SW 1271 (cell line): ENCODE data around the gene RGS3.
"Not testable (repeated sequence)": the region's sequence is repeated elsewhere in the genome, so short reads cannot be mapped to it uniquely, and the experiment has no call there.

ENCODE experiments used
- DNase-seq, 2 experiments: peaks; one replicate each; lab custom pipeline; 2025; lab: John Stamatoyannopoulos, UW

The RGS3 gene

DNA sequence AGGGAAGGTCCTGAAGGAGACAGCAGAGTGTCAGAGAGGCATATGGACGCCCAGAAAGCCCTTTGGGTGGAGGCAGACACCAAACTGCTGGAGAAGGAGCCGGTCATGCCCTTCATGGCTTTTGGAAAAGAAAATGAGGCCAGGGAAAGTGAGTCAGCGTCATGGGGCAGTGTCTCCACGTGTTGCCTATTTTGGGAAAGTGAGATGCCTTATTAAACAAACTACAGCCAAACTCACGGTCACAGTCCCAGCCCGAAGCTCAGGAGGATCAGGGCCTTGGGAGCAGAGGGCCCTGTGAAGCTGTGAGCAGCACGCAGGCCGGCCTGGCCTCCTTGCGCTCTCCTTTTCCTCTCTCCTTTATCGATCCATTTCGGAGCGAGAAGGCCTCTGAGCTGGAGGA is 25.0 kb downstream of the RGS3 start:
- DNase-seq = no peak

DNA sequence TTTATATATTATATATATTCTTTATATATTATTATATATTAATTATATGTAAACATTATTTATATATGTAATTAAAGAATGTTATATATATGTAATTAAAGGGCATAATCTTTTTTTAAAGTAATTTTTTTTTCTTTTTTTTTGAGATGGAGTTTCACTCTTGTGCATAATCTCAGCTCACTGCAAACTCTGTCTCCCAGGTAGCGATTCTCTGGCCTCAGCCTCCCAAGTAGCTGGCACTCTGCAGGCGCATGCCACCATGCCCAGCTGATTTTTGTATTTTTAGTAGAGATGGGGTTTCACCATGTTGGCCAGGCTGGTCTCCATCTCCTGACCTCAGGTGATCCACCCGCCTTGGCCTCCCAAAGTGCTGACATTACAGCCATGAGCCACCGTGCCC is 27.6 kb downstream of the RGS3 start:
- DNase-seq = not testable (repeated sequence)

DNA sequence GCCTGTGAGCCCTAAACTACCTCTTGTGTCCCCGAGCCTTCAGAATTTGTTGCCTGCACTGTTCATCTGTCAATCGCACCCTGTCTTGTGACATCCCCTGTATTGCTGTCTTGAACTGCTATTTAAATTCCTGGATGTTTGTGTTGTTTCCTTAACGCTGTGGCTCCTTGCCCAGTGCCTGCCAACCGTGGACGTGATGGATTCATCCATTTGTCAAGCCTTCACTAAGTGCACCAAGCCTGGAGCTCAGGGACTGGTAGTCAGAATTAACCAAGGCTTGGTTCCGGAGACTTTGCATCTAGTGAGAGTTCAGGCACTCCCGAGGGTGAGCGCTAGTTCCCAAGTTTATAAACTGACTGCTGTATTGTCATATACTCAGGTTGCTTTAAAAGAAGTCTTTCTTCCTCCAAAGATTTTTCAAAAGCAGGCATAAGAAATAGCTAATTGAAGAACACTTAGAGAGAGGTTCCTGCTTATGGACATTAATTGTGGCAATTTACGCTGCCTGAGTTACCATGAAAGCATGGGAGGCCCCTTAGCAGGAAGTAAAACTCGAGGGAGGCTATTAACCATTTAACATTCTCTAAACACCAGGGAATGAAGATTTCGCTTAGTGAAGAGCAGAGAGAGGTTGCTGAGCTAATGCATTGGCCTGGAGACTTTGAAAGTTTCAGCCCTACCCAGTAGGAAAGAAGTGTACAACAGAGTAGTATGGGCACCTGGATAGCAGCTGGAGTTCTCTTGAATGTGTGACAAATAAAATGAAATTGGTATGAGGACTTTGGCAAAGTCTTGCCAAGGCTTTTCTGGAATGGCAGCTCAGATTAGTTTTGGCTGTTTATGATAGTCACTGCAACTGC is 29.0 kb downstream of the RGS3 start:
- DNase-seq = no peak

DNA sequence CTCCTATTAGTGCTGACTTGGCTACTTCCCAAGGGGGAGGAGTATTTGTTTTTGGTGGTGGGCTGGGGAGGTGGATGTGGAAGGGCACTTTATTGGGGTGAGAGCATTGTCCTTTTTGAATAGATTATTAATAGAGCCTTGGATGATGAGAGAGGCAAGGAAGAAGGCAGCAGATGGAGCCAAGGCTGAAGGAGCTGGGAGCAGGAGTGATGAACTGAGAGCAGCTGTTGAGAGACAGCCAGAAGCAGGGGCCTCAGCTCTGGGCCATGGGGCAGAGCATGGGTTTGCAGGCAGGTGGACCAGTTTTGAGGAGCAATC is 29.6 kb downstream of the RGS3 start:
- DNase-seq = no peak

DNA sequence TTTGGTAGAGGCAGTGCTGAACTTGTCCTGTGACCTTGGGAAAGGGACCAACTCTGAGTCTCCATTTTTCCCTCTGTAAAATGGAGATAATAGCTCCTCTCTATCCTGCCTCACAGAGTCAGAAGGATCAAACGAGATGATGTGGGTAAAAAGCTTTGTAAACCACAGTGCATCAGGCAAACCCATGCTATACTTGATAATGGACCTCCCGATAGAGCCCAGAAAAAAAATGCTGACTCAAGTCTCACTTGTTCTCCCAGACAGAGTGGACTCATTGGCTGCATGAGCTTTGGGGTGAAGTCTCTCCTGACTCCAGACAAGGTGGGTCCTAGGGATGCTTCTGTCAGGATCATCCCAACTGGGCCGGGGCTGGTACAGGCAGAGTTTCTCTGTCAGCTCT is 32.0 kb downstream of the RGS3 start:
- DNase-seq = no peak

DNA sequence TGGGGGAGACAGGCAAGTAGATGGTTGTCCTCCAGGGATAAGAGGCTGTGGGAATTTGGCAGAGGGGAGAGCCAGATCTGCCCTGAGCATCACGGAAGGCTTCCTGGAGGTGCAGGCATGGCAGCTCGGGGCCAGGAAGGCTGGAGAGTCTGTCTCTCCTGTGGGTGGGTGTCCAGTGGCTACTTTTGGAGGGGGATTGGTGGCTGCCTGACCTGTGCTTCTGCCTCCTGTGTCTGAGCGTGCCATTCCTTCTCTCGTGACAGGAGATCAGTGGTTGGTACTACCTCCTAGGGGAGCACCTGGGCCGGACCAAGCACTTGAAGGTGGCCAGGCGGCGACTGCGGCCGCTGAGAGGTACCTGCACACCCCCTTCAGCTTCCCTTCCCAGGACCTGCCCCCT is 33.5 kb downstream of the RGS3 start:
- no peak for DNase-seq

DNA sequence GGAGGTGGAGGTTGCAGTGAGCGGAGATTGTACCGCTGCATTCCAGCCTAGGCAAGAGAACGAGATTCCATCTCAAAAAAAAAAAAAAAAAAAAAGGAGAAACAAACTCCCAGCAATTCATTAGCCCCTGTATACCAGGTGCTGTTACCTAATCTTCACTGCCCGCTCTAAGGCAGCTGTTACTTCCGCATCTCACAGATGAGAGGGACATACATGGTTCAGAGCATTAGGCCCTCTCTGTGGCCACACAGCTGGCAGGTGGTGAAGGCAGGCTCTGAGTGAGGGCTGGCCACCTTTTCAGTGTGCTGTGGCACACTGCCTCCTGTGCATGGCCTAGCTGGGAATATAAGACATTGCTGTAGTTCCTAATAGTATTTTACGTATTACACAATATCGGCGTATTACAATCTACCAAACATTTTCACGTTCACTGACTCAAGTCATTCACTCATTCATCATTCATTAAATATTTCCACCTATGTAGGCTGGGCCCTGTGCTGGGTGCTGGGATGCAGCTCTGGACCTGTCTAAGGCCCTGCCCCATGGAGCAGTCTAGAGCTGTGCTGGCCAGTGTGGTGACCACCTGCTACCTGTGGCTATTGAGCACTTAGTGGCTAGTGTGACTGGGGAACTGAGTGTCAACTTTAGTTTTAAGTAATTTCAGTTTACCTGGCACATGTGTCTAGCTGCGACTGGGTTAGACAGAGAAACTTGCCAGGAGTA is 35.8 kb downstream of the RGS3 start:
- no peak for DNase-seq

DNA sequence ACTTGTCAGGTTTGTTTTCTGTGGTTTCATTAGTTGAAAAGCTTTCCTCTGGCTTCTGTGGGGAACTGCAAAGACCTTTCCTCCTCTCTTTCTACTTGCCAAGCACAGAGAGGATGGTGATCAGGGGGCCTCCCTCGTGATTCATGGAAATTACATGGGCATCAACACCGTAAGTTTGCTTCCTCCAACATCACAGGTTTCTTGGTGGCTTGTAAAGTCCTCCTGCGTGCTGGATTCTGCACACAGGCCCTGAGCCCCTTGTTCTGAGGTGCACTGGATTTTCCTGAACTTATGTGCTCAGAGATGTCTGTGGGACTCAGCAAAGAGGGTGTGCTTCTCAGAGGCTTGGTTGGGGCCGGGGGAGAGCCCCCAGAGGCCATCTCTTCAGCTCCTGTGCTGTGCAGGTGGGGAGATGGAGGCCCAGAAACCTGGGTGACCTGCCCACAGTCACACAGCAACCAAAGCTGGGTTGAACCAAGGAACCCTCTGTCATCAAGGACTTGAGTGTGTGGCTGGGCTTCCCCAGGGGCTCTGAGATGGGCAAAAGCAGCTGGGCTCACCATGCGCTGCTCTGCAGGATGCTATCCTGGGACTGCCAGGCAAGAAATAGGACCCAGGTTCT is 36.5 kb downstream of the RGS3 start:
- no peak for DNase-seq

DNA sequence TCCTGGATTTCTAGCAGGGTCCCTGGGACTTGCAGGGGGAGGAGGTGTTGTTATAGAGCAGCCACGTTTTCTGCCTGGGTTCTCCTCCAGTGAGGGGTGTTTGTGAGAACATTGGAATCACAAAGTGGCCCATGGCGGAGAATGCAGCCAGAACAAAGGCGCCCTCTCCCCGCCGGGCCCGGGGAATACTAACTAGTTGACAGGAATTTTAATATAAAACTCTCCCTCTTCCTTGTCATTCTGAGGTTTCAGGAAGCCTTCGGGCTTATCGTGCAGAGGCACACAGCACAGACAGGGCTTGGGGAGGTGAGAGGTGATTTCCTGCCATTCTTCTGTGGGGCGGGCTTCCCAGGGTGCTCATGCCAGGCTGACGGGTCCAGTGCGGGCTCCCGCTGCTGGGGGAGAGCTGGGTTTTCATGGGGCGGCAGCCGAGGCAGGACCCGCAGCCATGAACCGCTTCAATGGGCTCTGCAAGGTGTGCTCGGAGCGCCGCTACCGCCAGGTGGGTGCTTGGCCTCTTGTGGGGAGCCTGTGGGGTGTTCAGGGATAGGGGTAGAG is 37.7 kb downstream of the RGS3 start:
- DNase-seq = no peak

DNA sequence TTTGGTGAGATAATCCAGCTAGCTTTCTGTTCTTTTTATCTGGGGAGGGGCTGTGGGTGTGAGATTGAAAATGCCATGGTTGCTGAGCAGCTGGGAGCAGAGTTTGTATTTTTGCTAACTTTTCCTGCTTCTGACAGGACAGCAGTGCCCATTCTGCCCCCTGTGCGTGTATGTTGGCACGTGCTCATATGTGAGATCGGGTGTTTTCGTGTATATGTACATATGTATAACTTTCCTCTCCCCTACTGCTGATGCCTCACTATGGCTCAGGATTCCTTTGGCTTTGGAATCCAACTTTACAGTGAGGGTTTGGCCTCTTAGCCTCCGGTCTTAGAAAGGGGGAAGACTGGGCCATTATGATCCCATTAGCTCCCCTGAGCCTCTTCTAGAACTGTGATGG is 38.3 kb downstream of the RGS3 start:
- no peak for DNase-seq

DNA sequence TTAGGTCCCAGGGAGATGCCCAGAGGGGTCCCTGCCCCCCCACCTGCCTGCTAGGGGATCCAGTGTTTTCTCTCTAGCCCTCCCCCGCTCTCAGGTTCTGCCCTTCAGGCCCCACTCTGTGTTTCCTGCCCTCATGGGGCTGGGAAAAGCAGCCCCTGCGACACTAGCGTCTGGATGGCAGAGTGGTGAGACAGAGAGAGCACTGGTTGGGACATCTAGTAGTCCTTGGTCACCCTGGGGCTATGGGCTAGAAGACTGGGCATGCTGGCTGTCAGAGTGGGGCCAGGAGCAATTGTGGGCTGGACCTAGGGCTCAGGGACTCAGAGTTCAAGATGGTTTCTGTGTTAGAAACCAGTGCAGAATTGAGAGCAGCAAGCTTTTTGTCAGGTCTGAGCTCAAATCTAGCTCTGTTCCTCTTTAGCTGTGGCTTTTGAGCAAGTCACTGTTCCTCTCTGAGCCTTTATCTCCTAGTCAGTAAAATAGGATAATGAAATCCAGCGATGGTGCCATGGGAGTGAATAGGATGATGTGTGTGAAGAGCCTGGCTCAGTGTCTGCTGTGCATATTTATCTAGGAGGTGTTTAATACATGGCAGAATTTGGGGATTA is 39.0 kb downstream of the RGS3 start:
- DNase-seq = no peak

DNA sequence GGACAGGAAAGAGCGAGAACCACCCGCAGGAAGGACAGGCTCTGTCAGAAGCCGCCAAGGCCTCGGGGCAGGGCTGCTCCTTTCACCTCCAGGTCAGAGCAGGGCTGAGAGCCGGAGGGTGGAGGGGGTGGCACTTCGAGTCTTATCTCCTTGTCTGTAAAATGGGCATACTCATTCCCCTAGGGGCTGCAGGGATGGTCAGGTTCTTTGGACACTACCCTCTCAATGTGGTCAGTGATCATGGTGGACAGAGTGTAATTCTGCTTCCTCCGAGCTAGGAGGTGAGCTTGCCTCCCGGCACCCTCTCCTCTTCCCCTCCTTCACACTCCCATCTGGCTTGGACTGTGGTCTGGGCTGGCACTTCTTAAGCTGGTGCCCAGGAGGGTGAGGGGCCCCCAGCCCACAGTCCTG is 39.6 kb downstream of the RGS3 start:
- no peak for DNase-seq

DNA sequence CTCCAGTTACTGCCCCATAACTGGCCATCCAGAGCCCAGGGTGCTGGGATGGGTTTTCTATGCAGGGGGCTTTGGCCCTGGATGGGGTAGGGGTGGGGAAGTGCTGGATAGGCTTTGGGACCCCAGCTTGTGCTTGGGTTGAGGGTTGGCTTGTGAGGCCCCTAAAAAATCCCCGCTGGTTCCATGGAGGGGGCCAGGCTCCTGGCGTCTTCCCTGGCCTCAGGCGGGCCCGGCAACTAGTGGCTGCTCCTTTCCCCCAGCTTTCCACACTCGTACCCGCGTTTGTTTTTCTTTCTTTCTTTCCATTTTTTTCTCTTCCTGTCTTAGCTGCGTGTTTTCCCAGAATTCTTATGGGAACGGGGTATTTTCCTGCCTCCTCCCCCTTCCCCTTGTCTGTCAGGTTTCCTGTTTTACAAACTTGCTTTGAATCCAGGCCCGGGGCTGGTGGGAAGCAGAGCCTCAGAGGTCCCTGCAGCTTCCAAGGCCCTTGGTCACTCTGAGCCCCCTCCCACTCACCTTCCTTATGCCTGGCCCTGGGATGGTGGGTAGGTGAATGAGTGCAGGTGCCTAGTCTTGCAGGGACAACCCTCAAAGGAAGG is 40.2 kb downstream of the RGS3 start:
- no peak for DNase-seq

DNA sequence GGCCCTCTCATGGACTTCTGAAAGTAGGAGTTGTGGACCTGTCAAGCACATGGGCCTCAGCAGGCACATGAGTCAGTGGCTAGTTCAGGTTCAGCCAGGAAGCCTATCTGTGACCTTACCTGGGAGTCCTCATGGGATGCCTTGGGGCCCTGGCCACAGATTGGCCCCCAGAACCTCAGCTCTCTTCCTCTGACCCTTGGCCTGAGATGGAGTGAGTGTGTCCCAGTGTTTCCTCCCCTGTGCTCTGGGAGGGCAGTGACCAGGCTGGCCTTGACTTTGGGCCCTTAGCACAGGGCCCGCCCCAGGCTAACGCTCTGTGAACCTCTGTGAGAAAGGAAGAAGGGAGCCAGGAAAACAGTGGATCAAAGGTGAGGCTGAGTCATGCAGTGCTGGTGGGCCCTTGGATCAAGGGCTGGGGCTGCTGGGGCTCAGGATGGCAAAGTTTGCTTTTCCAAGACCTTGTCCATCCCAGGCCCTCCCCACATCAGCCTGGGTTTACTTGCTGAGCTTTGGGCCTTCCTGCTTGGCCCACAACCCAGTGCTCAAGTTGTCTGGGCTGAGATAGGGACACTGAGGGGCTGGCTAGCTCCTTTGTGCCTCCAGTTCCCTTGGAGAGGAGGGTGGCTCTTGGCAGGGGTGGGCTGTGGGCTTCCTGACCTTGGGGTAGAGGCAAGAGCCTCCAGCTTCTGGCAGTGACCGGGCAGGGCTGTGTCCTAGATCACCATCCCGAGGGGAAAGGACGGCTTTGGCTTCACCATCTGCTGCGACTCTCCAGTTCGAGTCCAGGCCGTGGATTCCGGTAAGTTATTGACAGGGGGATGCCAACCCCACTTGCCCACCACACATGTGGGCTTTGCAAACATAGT is 41.4 kb downstream of the RGS3 start:
- no peak for DNase-seq

DNA sequence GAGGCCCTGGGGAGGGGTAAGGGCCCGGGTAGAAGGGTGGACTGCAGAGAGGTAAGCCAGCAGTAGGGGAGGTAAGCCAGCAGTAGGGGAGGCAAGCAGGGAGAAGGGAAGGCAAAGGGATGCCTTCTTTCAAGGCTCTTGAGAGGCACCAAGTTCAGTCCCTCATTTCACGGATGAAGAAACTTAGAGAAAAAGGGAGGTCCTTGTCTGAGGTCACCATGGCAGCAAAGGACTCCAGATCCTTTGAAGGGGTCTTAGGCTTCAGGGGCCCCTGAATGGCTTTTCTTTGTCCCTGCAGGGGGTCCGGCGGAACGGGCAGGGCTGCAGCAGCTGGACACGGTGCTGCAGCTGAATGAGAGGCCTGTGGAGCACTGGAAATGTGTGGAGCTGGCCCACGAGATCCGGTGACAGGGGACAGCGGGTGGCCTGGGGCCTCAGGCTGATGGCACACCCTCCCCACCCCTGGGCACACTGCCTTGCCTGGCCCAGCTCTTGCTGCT is 42.6 kb downstream of the RGS3 start:
- DNase-seq = no peak

DNA sequence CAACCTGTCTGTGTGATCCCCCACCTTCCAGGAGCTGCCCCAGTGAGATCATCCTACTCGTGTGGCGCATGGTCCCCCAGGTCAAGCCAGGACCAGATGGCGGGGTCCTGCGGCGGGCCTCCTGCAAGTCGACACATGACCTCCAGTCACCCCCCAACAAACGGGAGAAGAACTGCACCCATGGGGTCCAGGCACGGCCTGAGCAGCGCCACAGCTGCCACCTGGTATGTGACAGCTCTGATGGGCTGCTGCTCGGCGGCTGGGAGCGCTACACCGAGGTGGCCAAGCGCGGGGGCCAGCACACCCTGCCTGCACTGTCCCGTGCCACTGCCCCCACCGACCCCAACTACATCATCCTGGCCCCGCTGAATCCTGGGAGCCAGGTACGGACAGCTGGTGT is 43.7 kb downstream of the RGS3 start:
- DNase-seq = no peak

DNA sequence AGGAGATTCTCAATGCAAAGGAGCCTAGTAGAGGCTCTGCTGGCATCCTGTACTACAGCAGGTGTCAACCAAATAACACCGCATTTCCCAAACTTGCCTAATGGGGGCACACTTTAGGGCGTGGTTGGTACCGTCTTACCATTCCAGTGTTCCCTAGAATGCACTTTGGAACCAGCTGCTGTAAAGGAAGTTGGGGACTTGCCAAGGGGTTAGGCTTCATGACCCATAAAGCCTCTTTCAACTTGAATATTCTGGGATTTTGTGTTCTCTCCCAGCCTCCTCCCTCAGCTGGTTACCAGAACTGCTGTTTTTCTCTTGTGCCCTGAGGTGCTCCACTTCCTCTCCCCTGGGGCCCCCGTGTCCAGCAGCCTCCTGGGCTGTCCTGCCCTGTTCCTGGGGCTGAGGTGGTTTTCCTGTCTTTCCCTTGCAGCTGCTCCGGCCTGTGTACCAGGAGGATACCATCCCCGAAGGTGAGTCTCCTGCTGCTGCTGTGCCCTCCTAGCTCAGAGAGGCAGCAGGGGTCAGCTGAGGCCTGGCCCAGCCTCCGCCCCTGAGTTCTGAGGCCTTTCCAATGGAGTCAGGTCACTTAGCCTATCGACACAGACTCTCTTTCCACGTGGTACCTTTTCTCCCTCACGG is 44.7 kb downstream of the RGS3 start:
- no peak for DNase-seq

DNA sequence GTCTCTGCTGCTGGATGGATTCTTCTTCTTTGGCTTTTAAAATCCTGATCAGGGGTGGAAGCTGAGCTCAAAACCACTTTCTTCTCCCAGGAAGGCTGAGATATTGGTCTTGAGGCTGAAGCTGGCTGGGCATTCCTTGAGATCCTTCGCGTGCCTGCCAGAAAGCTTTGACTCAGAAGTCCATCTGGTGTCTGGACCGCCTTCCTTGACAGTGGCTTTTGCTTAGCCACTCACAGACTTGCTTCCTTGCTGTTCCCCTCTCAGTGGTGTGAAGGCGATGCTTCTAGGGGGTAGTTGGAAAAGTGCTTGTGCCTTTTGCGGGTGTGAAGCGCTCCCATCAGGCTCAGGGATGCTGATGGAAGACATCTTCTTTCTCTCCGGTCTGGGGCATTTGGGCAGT is 45.9 kb downstream of the RGS3 start:
- DNase-seq = no peak

DNA sequence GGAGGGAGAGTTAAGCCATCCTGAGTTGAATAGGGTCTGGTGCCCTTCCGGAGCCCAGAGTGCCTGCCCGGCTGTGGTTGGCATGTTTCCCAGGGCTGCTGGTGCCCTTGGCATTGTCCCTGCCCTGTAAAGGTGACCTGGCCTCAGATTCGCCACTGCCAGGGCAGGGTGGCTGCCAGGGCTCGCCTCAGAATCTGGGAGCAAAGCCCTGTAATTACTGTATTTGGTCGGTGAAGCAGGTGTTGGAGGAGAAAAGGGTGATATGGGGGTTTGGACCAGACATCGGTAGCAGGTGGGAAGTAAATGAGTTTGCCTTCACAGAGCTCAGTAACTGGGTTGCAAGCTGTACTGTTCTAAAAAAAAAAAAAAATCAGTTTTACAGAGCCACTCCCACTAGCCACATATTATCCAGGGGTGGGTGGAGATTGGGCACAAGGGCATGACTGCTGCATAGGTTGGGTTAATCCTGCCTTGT is 47.6 kb downstream of the RGS3 start:
- no peak for DNase-seq
